Hepatocyte (in vitro differentiated cells): ENCODE measurements around the gene MTCH1.

ENCODE experiments used
- EZH2 ChIP-seq: fragments of 200-600 bp; sonication (generic); IDR thresholded peaks from 2 replicates; pipeline ENCODE4 v1.6.1; 2016; ENCODE audit warnings: antibody characterized with exemption, mild to moderate bottlenecking, borderline replicate concordance
- EZH2phosphoT487 ChIP-seq: fragments of 200-600 bp; sonication (generic); IDR thresholded peaks from one replicate; pipeline ENCODE4 v1.6.1; 2018; ENCODE audit warnings: antibody characterized with exemption, mild to moderate bottlenecking, low read depth, moderate library complexity; ENCODE audit not compliant: unreplicated experiment, severe bottlenecking
- TF ChIP-seq, protein P1 (sequence below): fragments of 200-600 bp; sonication (generic); IDR thresholded peaks from 2 replicates; pipeline ENCODE4 v1.5.1; 2016; ENCODE audit warnings: antibody characterized with exemption, mild to moderate bottlenecking; ENCODE audit not compliant: poor library complexity

DNA sequence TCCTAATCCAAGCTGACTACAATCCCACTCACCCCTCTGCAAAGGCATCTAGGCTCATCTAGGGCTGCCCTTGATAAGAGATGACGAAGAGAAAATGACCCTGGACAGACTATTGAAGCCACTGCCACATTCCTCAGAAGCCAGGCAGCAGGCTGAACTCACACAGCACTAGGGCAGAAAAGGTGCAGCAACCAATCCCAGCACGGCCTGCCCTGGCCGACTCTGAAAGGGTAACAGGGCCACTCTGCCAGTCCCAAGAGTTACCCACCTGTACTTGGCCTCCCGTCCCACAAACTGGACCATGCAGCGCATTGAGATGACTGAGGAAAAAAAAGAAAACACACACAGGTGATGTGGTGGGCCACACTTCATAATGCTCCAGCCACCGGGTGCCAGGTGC is 9.1 kb downstream of the MTCH1 start:
- TF ChIP-seq, protein P1, sequence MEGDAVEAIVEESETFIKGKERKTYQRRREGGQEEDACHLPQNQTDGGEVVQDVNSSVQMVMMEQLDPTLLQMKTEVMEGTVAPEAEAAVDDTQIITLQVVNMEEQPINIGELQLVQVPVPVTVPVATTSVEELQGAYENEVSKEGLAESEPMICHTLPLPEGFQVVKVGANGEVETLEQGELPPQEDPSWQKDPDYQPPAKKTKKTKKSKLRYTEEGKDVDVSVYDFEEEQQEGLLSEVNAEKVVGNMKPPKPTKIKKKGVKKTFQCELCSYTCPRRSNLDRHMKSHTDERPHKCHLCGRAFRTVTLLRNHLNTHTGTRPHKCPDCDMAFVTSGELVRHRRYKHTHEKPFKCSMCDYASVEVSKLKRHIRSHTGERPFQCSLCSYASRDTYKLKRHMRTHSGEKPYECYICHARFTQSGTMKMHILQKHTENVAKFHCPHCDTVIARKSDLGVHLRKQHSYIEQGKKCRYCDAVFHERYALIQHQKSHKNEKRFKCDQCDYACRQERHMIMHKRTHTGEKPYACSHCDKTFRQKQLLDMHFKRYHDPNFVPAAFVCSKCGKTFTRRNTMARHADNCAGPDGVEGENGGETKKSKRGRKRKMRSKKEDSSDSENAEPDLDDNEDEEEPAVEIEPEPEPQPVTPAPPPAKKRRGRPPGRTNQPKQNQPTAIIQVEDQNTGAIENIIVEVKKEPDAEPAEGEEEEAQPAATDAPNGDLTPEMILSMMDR: no peak
- TF ChIP-seq EZH2phosphoT487 (no peak), EZH2 (no peak)
